ENCODE measurements around the gene LRCOL1. TPM values are rescaled to one million over a fixed set of nuclear protein-coding genes. Genes with fewer than 3 reads are reported as not detected.

The LRCOL1 gene
- total and polyA plus RNA-seq, 2 of the 13 experiments (the other 11 are each of a cell fraction or from before 2014, with no cell fraction given): not detected

GRCh38 chr12:132658149-132658894 is 47.9 kb upstream of the LRCOL1 start:
- BruUV-seq (replicated peaks): no TSS peak

More at GRCh38 chr12:132658149-132658894, 47.9 kb upstream of the LRCOL1 start:
- intact Hi-C loops (cut with micrococcal nuclease; ENCODE audit: unreplicated experiment): no loop called here
- no peaks in the 10 kb centered on the region for H3K9me3 ChIP-seq (ENCODE audit: low read length)
- ChIA-PET CTCF (ENCODE audit: low intra/inter-chr PET ratio, low total read pairs) (no interaction called here), POLR2A (no interaction called here)
- DNase-seq (ENCODE audit: low spot score) (no peak), FAIRE-seq (no peak), ATAC-seq (no peak)
- whole genome bisulfite sequencing (ENCODE audit: low lambda C conversion rate): 96% methylated on average over 32 of the region's 32 CpGs
- no peaks in the 10 kb centered on the region for H3K27me3 ChIP-seq (ENCODE audit: control insufficient read depth in 1 of 2, insufficient read depth in 2 of 2, low read length in 2 of 2)
- H3K4me2 ChIP-seq (ENCODE audit: low read depth, low read length): no peak overlapping the region
- H2AFZ ChIP-seq (ENCODE audit: low read length): no peak overlapping the region
- in situ Hi-C loops (cut with HindIII; ENCODE audit: extremely low pct_ligation_motif_present, low pct_unique_long_range_greater_than_20kb): no loop called here
- no peak overlapping the region for H3K9ac ChIP-seq (ENCODE audit: insufficient read depth, low read depth, low read length)
- H3K36me3 ChIP-seq (replicated peaks in 1 of 2; ENCODE audit: control insufficient read depth in 1 of 2, insufficient read depth in 2 of 2, low read length in 2 of 2): peaks cover 36 to 84% of the 10 kb centered on the region in 2 experiments
- H4K20me1 ChIP-seq (ENCODE audit: insufficient read depth, low read length): no peaks in the 10 kb centered on the region
- TF ChIP-seq ZBTB39 (CRISPR knock-in tag; IDR thresholded peaks at IDR 0.05): no peak
- TF ChIP-seq SMAD3 (CRISPR knock-in tag; IDR thresholded peaks at IDR 0.05): no peak
- peak; percentile 33 for TF ChIP-seq MNT (IDR thresholded peaks at IDR 0.05)
- TF ChIP-seq, protein P1, sequence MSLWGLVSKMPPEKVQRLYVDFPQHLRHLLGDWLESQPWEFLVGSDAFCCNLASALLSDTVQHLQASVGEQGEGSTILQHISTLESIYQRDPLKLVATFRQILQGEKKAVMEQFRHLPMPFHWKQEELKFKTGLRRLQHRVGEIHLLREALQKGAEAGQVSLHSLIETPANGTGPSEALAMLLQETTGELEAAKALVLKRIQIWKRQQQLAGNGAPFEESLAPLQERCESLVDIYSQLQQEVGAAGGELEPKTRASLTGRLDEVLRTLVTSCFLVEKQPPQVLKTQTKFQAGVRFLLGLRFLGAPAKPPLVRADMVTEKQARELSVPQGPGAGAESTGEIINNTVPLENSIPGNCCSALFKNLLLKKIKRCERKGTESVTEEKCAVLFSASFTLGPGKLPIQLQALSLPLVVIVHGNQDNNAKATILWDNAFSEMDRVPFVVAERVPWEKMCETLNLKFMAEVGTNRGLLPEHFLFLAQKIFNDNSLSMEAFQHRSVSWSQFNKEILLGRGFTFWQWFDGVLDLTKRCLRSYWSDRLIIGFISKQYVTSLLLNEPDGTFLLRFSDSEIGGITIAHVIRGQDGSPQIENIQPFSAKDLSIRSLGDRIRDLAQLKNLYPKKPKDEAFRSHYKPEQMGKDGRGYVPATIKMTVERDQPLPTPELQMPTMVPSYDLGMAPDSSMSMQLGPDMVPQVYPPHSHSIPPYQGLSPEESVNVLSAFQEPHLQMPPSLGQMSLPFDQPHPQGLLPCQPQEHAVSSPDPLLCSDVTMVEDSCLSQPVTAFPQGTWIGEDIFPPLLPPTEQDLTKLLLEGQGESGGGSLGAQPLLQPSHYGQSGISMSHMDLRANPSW (CRISPR knock-in tag; IDR thresholded peaks at IDR 0.05; ENCODE audit: borderline replicate concordance): no peak
- no peak overlapping the region for H3K4me3 ChIP-seq (replicated peaks in 1 of 3; ENCODE audit: insufficient read depth in 1 of 3, low read depth in 2 of 3, low read length in 3 of 3)
- no peaks in the 10 kb centered on the region for H3K4me1 ChIP-seq (ENCODE audit: insufficient read depth, low read length)
- H3K27ac ChIP-seq (ENCODE audit: extremely low read length, insufficient read depth, low read length): no peak overlapping the region
- no peaks in the 10 kb centered on the region for H3K79me2 ChIP-seq (ENCODE audit: insufficient read depth, low read length)

Measured in HepG2 (cell line).